GM10266 (cell line): Measurements from ENCODE around the gene FLT1.

ENCODE experiments used
- DNase-seq: peaks from one replicate; pipeline ENCODE4 v3.0.0; 2012; ENCODE audit errors: extremely low spot score
- CTCF ChIP-seq: IDR thresholded peaks from 2 replicates; pipeline ENCODE4 v1.5.1; 2012; ENCODE audit warnings: mild to moderate bottlenecking, low read depth; ENCODE audit not compliant: control insufficient read depth, insufficient read depth; ENCODE audit errors: missing control alignments

FLT1 gene

GRCh38 chr13:28250542-28250941, 244.4 kb downstream of the FLT1 start:
- no peak for DNase-seq
- TF ChIP-seq CTCF = no peak
